SK-N-SH treated with all-trans-retinoic acid at 6 μM for 48 hours (cell line): Measurements from ENCODE around the gene TPMT.
"Not testable (repeated sequence)": the region's sequence is repeated elsewhere in the genome, so short reads cannot be mapped to it uniquely, and the experiment has no call there.

ENCODE experiments used
- ATAC-seq: fragments of 200-7000 bp; cut with Tn5 transposase; 3 replicates; pipeline ENCODE4 v1.9.1; 2020; ENCODE audit warnings: mild to moderate bottlenecking, moderate library complexity
- ARNTL ChIP-seq: fragments of 450-650 bp; formaldehyde crosslinking; IDR thresholded peaks from 2 replicates; pipeline ENCODE4 v1.5.0; 2020; ENCODE audit warnings: low read depth, mild to moderate bottlenecking, moderate library complexity, borderline replicate concordance
- BACH2 ChIP-seq: fragments of 250-450 bp; sonication (Bioruptor Pico); IDR thresholded peaks from 2 replicates; pipeline ENCODE4 v1.9.0; 2021; ENCODE audit warnings: mild to moderate bottlenecking, borderline replicate concordance
- CSDC2 ChIP-seq: fragments of 250-450 bp; sonication (Bioruptor Pico); IDR thresholded peaks from 2 replicates; pipeline ENCODE4 v1.5.0; 2020; ENCODE audit warnings: mild to moderate bottlenecking, moderate library complexity
- CSRNP3 ChIP-seq: fragments of 250-450 bp; sonication (Bioruptor Pico); IDR thresholded peaks from 2 replicates; pipeline ENCODE4 v1.5.1; 2021; ENCODE audit warnings: mild to moderate bottlenecking, moderate library complexity
- ESRRG ChIP-seq: fragments of 250-450 bp; sonication (Bioruptor Pico); IDR thresholded peaks from 2 replicates; pipeline ENCODE4 v1.6.1; 2021; ENCODE audit warnings: mild to moderate bottlenecking
- GLIS3 ChIP-seq: fragments of 250-450 bp; sonication (Bioruptor Pico); IDR thresholded peaks from 2 replicates; pipeline ENCODE4 v1.5.0; 2020; ENCODE audit warnings: mild to moderate bottlenecking, moderate library complexity
- ISL1 ChIP-seq: fragments of 250-450 bp; sonication (Bioruptor Pico); IDR thresholded peaks from 2 replicates; pipeline ENCODE4 v2.1.2; 2022; ENCODE audit warnings: mild to moderate bottlenecking, moderate library complexity
- OSR1 ChIP-seq: fragments of 250-450 bp; sonication (Bioruptor Pico); IDR thresholded peaks from 2 replicates; pipeline ENCODE4 v1.8.0; 2022; ENCODE audit warnings: moderate library complexity, mild to moderate bottlenecking, inconsistent platforms
- PATZ1 ChIP-seq: fragments of 250-450 bp; sonication (Bioruptor Pico); IDR thresholded peaks from 2 replicates; pipeline ENCODE4 v1.8.0; 2020; ENCODE audit warnings: mild to moderate bottlenecking, moderate library complexity, borderline replicate concordance
- PPARA ChIP-seq: fragments of 250-450 bp; sonication (Bioruptor Pico); IDR thresholded peaks from 2 replicates; pipeline ENCODE4 v1.5.0; 2020; ENCODE audit warnings: mild to moderate bottlenecking, borderline replicate concordance
- SNAI2 ChIP-seq: fragments of 250-450 bp; sonication (Bioruptor Pico); IDR thresholded peaks from 2 replicates; pipeline ENCODE4 v1.5.0; 2020; ENCODE audit warnings: mild to moderate bottlenecking, moderate library complexity
- TCF4 ChIP-seq: fragments of 250-450 bp; sonication (Bioruptor Pico); IDR thresholded peaks from 2 replicates; pipeline ENCODE4 v1.8.0; 2021; ENCODE audit warnings: mild to moderate bottlenecking, moderate library complexity, borderline replicate concordance
- TOX ChIP-seq: fragments of 250-450 bp; sonication (Bioruptor Pico); IDR thresholded peaks from 2 replicates; pipeline ENCODE4 v1.8.0; 2021; ENCODE audit warnings: mild to moderate bottlenecking, moderate library complexity, borderline replicate concordance
- TSHZ2 ChIP-seq: fragments of 250-450 bp; sonication (Bioruptor Pico); IDR thresholded peaks from 2 replicates; pipeline ENCODE4 v1.5.0; 2020; ENCODE audit warnings: mild to moderate bottlenecking, moderate library complexity
- ZC3H10 ChIP-seq: fragments of 250-450 bp; sonication (Bioruptor Pico); IDR thresholded peaks from 2 replicates; pipeline ENCODE4 v1.5.1; 2021; ENCODE audit warnings: mild to moderate bottlenecking, moderate library complexity
- ZFP3 ChIP-seq: fragments of 250-450 bp; sonication (Bioruptor Pico); IDR thresholded peaks from 2 replicates; pipeline ENCODE4 v1.5.0; 2020; ENCODE audit warnings: mild to moderate bottlenecking, moderate library complexity
- ZNF565 ChIP-seq: fragments of 450-650 bp; formaldehyde crosslinking; conservative IDR thresholded peaks from 2 replicates; pipeline ENCODE4 v1.5.0; 2020; ENCODE audit warnings: low read depth, mild to moderate bottlenecking, moderate library complexity
- ZNF70 ChIP-seq: fragments of 450-650 bp; formaldehyde crosslinking; IDR thresholded peaks from 2 replicates; pipeline ENCODE4 v1.5.0; 2020; ENCODE audit warnings: mild to moderate bottlenecking, moderate library complexity
- ZNF8 ChIP-seq: fragments of 450-650 bp; formaldehyde crosslinking; IDR thresholded peaks from 2 replicates; pipeline ENCODE4 v1.5.0; 2020; ENCODE audit warnings: mild to moderate bottlenecking, moderate library complexity

TPMT gene

GRCh38 chr6:18178960-18179615, 24.2 kb upstream of the TPMT start:
- ATAC-seq, result no peak
- TF ChIP-seq CSRNP3 (CRISPR knock-in tag) (no peak), ESRRG (CRISPR knock-in tag) (no peak)

GRCh38 chr6:18177286-18177965, 22.5 kb upstream of the TPMT start:
- no peak for ATAC-seq
- no peak for TF ChIP-seq OSR1
- no peak for TF ChIP-seq PPARA (CRISPR knock-in tag)
- TF ChIP-seq BACH2, result no peak
- no peak for TF ChIP-seq ZNF70
- TF ChIP-seq ZNF565, result no peak
- TF ChIP-seq PATZ1, result no peak

- ATAC-seq, result not testable (repeated sequence)
Observed at GRCh38 chr6:18176198-18176597, 21.3 kb upstream of the TPMT start.

GRCh38 chr6:18171871-18172270, 17.0 kb upstream of the TPMT start:
- no peak for ATAC-seq
- TF ChIP-seq ISL1, result no peak
- TF ChIP-seq, all 23 proteins: peak for 0

- TF ChIP-seq ARNTL (CRISPR knock-in tag), result no peak
- TF ChIP-seq ZNF8 (CRISPR knock-in tag), result peak; percentile 97
Observed at GRCh38 chr6:18168264-18168663, 13.4 kb upstream of the TPMT start.

GRCh38 chr6:18166312-18167036, 11.6 kb upstream of the TPMT start:
- ATAC-seq, result no peak
- TF ChIP-seq ZC3H10 (CRISPR knock-in tag) (no peak), CSDC2 (no peak), PATZ1 (no peak), ZNF8 (CRISPR knock-in tag) (no peak), ZFP3 (CRISPR knock-in tag) (no peak), TOX (CRISPR knock-in tag) (no peak), GLIS3 (CRISPR knock-in tag) (no peak), CSRNP3 (CRISPR knock-in tag) (no peak), ISL1 (no peak), SNAI2 (CRISPR knock-in tag) (no peak), TCF4 (CRISPR knock-in tag) (no peak), TSHZ2 (CRISPR knock-in tag) (no peak), BACH2 (no peak), ZNF565 (no peak), PPARA (CRISPR knock-in tag) (no peak), ARNTL (CRISPR knock-in tag) (no peak)

More at GRCh38 chr6:18168264-18168663, 13.4 kb upstream of the TPMT start:
- no peak for ATAC-seq
